Measurements from ENCODE around the gene DLGAP1.

DLGAP1 gene

GRCh38 chr18:4282954-4283353 is 172.2 kb downstream of the DLGAP1 start:
- TF ChIP-seq CTCF (IDR thresholded peaks at IDR 0.05) (no peak), ZFX (IDR thresholded peaks at IDR 0.05; ENCODE audit: borderline replicate concordance) (no peak)
- H3K27ac ChIP-seq, result no peak overlapping the region

GRCh38 chr18:4276953-4277585 is 178.0 kb downstream of the DLGAP1 start:
- TF ChIP-seq ZFX (IDR thresholded peaks at IDR 0.05; ENCODE audit: borderline replicate concordance) (no peak), CTCF (IDR thresholded peaks at IDR 0.05) (no peak)
- H3K27ac ChIP-seq, result no peak overlapping the region

GRCh38 chr18:4271952-4272351 is 183.2 kb downstream of the DLGAP1 start:
- no peak for TF ChIP-seq ZFX (IDR thresholded peaks at IDR 0.05; ENCODE audit: borderline replicate concordance)
- no peak for TF ChIP-seq CTCF (IDR thresholded peaks at IDR 0.05)
- no peak overlapping the region for H3K27ac ChIP-seq

GRCh38 chr18:4270988-4271387 is 184.1 kb downstream of the DLGAP1 start:
- no peak overlapping the region for H3K27ac ChIP-seq
- TF ChIP-seq ZFX (IDR thresholded peaks at IDR 0.05; ENCODE audit: borderline replicate concordance), result no peak

GRCh38 chr18:4270016-4270415 is 185.1 kb downstream of the DLGAP1 start:
- no peak overlapping the region for H3K27ac ChIP-seq
- TF ChIP-seq CTCF (IDR thresholded peaks at IDR 0.05) (no peak), ZFX (IDR thresholded peaks at IDR 0.05; ENCODE audit: borderline replicate concordance) (no peak)

GRCh38 chr18:4267641-4268040 is 187.5 kb downstream of the DLGAP1 start:
- no peak for TF ChIP-seq CTCF (IDR thresholded peaks at IDR 0.05)
- TF ChIP-seq ZFX (IDR thresholded peaks at IDR 0.05; ENCODE audit: borderline replicate concordance), result no peak
- no peak overlapping the region for H3K27ac ChIP-seq

- no peak overlapping the region for H3K27ac ChIP-seq
- no peak for TF ChIP-seq CTCF (IDR thresholded peaks at IDR 0.05)
- TF ChIP-seq ZFX (IDR thresholded peaks at IDR 0.05; ENCODE audit: borderline replicate concordance), result no peak
Observed at GRCh38 chr18:4264347-4264791, 190.7 kb downstream of the DLGAP1 start.

GRCh38 chr18:4260107-4260506 is 195.0 kb downstream of the DLGAP1 start:
- TF ChIP-seq ZFX (IDR thresholded peaks at IDR 0.05; ENCODE audit: borderline replicate concordance), result no peak
- TF ChIP-seq CTCF (IDR thresholded peaks at IDR 0.05), result no peak

More at GRCh38 chr18:4260107-4260506, 195.0 kb downstream of the DLGAP1 start:
- H3K27ac ChIP-seq, result no peak overlapping the region
